H1 (cell line): ENCODE measurements around the gene UNC79. TPM values are rescaled to one million over a fixed set of nuclear protein-coding genes. Genes with fewer than 3 reads are reported as not detected.

Experiments used
- CTCF ChIA-PET: fragments of 300-600 bp; sonication (Branson Sonifier 250); formaldehyde crosslinking; loops from one replicate; lab custom pipeline; 2021; ENCODE audit not compliant: partially characterized antibody; lab: Charles Lee
- POLR2A ChIA-PET: fragments of 300-600 bp; sonication (Branson Sonifier 250); formaldehyde crosslinking; loops from one replicate; lab custom pipeline; 2021; ENCODE audit warnings: inconsistent platforms; ENCODE audit not compliant: partially characterized antibody; lab: Charles Lee
- DNase-seq, 2 experiments: peaks; one replicate each; pipeline versions ENCODE4 v3.0.0 to v3.0.0-alpha.2; 2010 to 2022; ENCODE audit warnings: low spot score in 2 of 2, low read depth in 1 of 2, mixed read lengths in 1 of 2
- FAIRE-seq: peaks from 2 replicates; lab custom pipeline; 2011; peaks lifted over from hg19 to GRCh38; lab: Jason Lieb, UNC
- H2AFZ ChIP-seq: 2 replicates; pipeline ENCODE4 v1.8.1; 2012; ENCODE audit warnings: low read length, inconsistent platforms
- H2AK5ac ChIP-seq: 2 replicates; pipeline ENCODE4 v1.6.1; 2013; ENCODE audit warnings: low read depth, low read length
- H2BK120ac ChIP-seq: replicated peaks from 2 replicates; pipeline ENCODE3; 2013; ENCODE audit warnings: low read depth, low read length, inconsistent platforms
- H2BK12ac ChIP-seq: 2 replicates; pipeline ENCODE4 v1.6.1; 2013; ENCODE audit warnings: low read depth, low read length
- H2BK15ac ChIP-seq: 2 replicates; pipeline ENCODE4 v1.6.1; 2013; ENCODE audit warnings: low read length
- H2BK20ac ChIP-seq: 2 replicates; pipeline ENCODE4 v1.6.1; 2013; ENCODE audit warnings: low read length
- H2BK5ac ChIP-seq: 2 replicates; pipeline ENCODE4 v1.6.1; 2013; ENCODE audit warnings: low read depth, low read length
- H3K14ac ChIP-seq: 2 replicates; pipeline ENCODE4 v1.6.1; 2013; ENCODE audit warnings: inconsistent platforms; ENCODE audit not compliant: insufficient read length
- H3K18ac ChIP-seq: 2 replicates; pipeline ENCODE4 v1.6.1; 2013; ENCODE audit warnings: low read length; ENCODE audit errors: extremely low read depth
- H3K23ac ChIP-seq: 2 replicates; pipeline ENCODE4 v1.6.1; 2013; ENCODE audit warnings: inconsistent platforms; ENCODE audit not compliant: insufficient read length
- H3K23me2 ChIP-seq: 2 replicates; pipeline ENCODE4 v1.6.1; 2013; ENCODE audit warnings: low read depth, low read length
- H3K27ac ChIP-seq: 2 replicates; pipeline ENCODE4 v1.6.1; 2011; ENCODE audit warnings: low read depth, low read length, inconsistent platforms
- H3K27me3 ChIP-seq, 4 experiments: replicated peaks in 1 of 4; 1 replicate in 1 of 4; 2 replicates in 3 of 4; pipeline versions ENCODE4 v1.6.1 to v1.8.1; 2011 to 2013; ENCODE audit warnings: low read length in 3 of 4, mild to moderate bottlenecking in 3 of 4, inconsistent platforms in 2 of 4, mixed read lengths in 2 of 4, moderate library complexity in 1 of 4; ENCODE audit not compliant: control insufficient read depth in 3 of 4, insufficient read depth in 3 of 4; ENCODE audit errors: extremely low read depth in 1 of 4
- H3K36me3 ChIP-seq, 4 experiments: 2 replicates each; pipeline versions ENCODE4 v1.6.1 to v1.8.1; 2011 to 2013; ENCODE audit warnings: mild to moderate bottlenecking in 4 of 4, low read length in 3 of 4, moderate library complexity in 2 of 4, control low read depth in 1 of 4, inconsistent platforms in 1 of 4; ENCODE audit not compliant: insufficient read depth in 4 of 4, control insufficient read depth in 2 of 4
- H3K4ac ChIP-seq: replicated peaks from 2 replicates; pipeline ENCODE3; 2013; ENCODE audit warnings: low read length, low read depth, mixed read lengths, inconsistent platforms; ENCODE audit not compliant: insufficient read length
- H3K4me1 ChIP-seq, 4 experiments: replicated peaks in 1 of 4; 1 replicate in 1 of 4; 2 replicates in 3 of 4; pipeline versions ENCODE4 v1.6.1 to v1.8.1; 2011 to 2013; ENCODE audit warnings: low read length in 3 of 4, inconsistent platforms in 2 of 4, mixed read lengths in 1 of 4; ENCODE audit not compliant: insufficient read depth in 4 of 4, control insufficient read depth in 3 of 4
- H3K4me2 ChIP-seq, 2 experiments: 2 replicates each; pipeline versions ENCODE4 v1.6.1 to v1.8.1; 2011 to 2013; ENCODE audit warnings: low read depth in 2 of 2, low read length in 2 of 2, control low read depth in 1 of 2, inconsistent platforms in 1 of 2, mild to moderate bottlenecking in 1 of 2; ENCODE audit not compliant: insufficient read depth in 1 of 2
- H3K4me3 ChIP-seq, 4 experiments: fragments of 200-600, 300-600 bp in 1 of 4; sonication (generic), shearing (Covaris generic), sonication (Bioruptor Twin) in 1 of 4; 2 replicates each; pipeline versions ENCODE4 v1.5.1 to v1.8.1; 2011 to 2016; ENCODE audit warnings: low read length in 4 of 4, low read depth in 3 of 4, control low read depth in 2 of 4, inconsistent platforms in 2 of 4, mild to moderate bottlenecking in 2 of 4, mixed read lengths in 1 of 4, moderate library complexity in 1 of 4; ENCODE audit not compliant: insufficient read depth in 2 of 4; ENCODE audit errors: extremely low read depth in 1 of 4
- H3K56ac ChIP-seq: replicated peaks from 2 replicates; pipeline ENCODE3; 2013; ENCODE audit warnings: low read depth, mild to moderate bottlenecking, mixed read lengths, low read length, inconsistent platforms; ENCODE audit not compliant: insufficient read length
- H3K79me1 ChIP-seq: 2 replicates; pipeline ENCODE4 v1.6.1; 2013; ENCODE audit warnings: low read depth, low read length, control low read depth
- H3K79me2 ChIP-seq, 2 experiments: 2 replicates each; pipeline versions ENCODE4 v1.6.1 to v1.8.1; 2012 to 2013; ENCODE audit warnings: low read length in 2 of 2, mild to moderate bottlenecking in 2 of 2, inconsistent platforms in 1 of 2; ENCODE audit not compliant: insufficient read depth in 2 of 2, control insufficient read depth in 1 of 2
- H3K9ac ChIP-seq, 4 experiments: replicated peaks in 1 of 4; 1 replicate in 1 of 4; 2 replicates in 3 of 4; pipeline versions ENCODE4 v1.6.1 to v1.8.1; 2011 to 2013; ENCODE audit warnings: low read depth in 3 of 4, low read length in 3 of 4, control low read depth in 2 of 4, mild to moderate bottlenecking in 2 of 4, moderate library complexity in 2 of 4, inconsistent platforms in 1 of 4; ENCODE audit errors: extremely low read depth in 1 of 4
- H3K9me3 ChIP-seq, 2 experiments: 2 replicates each; pipeline versions ENCODE4 v1.6.1 to v1.8.1; 2012 to 2013; ENCODE audit warnings: mild to moderate bottlenecking in 2 of 2, moderate library complexity in 2 of 2, control low read depth in 1 of 2, inconsistent platforms in 1 of 2, low read depth in 1 of 2, low read length in 1 of 2, mixed read lengths in 1 of 2; ENCODE audit not compliant: insufficient read depth in 2 of 2
- H4K20me1 ChIP-seq, 2 experiments: replicated peaks in 1 of 2; 2 replicates each; pipeline versions ENCODE3 to v1.8.1; 2011 to 2013; ENCODE audit warnings: inconsistent platforms in 2 of 2, low read length in 2 of 2, mild to moderate bottlenecking in 1 of 2; ENCODE audit not compliant: insufficient read depth in 2 of 2, control insufficient read depth in 1 of 2
- H4K5ac ChIP-seq: 2 replicates; pipeline ENCODE4 v1.6.1; 2013; ENCODE audit warnings: low read length, low read depth, mixed read lengths, inconsistent platforms; ENCODE audit not compliant: insufficient read length
- H4K8ac ChIP-seq: 2 replicates; pipeline ENCODE4 v1.8.0; 2013; ENCODE audit warnings: mild to moderate bottlenecking, moderate library complexity, low read length, inconsistent platforms; ENCODE audit not compliant: insufficient read depth; ENCODE audit errors: extremely low read depth
- H4K91ac ChIP-seq: replicated peaks from 2 replicates; pipeline ENCODE3; 2013; ENCODE audit warnings: low read length, mixed read lengths, inconsistent platforms; ENCODE audit not compliant: insufficient read length
- ASH2L ChIP-seq: fragments of 200-600, 300-600 bp; sonication (generic); IDR thresholded peaks from one replicate; pipeline ENCODE4 v1.7.1; 2017; ENCODE audit warnings: low read length
- ATF3 ChIP-seq: IDR thresholded peaks from 2 replicates; pipeline ENCODE4 v1.6.1; 2011; ENCODE audit warnings: low read depth, mild to moderate bottlenecking, low read length; ENCODE audit not compliant: insufficient read depth
- BCL11A ChIP-seq, 2 experiments: IDR thresholded peaks; one replicate each; pipeline ENCODE4 v1.6.1; 2011; ENCODE audit warnings: low read depth in 2 of 2, low read length in 2 of 2, mild to moderate bottlenecking in 2 of 2
- CHD1 ChIP-seq: IDR thresholded peaks from 2 replicates; pipeline ENCODE4 v1.6.1; 2012; ENCODE audit warnings: low read depth, low read length, improper control_type of control experiment
- CHD2 ChIP-seq: IDR thresholded peaks from 2 replicates; pipeline ENCODE4 v1.6.1; 2012; ENCODE audit warnings: low read length, improper control_type of control experiment
- CREB1 ChIP-seq: IDR thresholded peaks from 2 replicates; pipeline ENCODE4 v1.6.1; 2012; ENCODE audit warnings: inconsistent platforms
- EGR1 ChIP-seq: IDR thresholded peaks from 2 replicates; pipeline ENCODE4 v1.6.1; 2011; ENCODE audit warnings: low read depth, low read length, borderline replicate concordance
- EZH2 ChIP-seq: fragments of 200-600 bp; sonication (generic); IDR thresholded peaks from 2 replicates; pipeline ENCODE4 v1.7.1; 2012; ENCODE audit warnings: low read depth, mild to moderate bottlenecking, moderate library complexity, low read length, inconsistent platforms; ENCODE audit not compliant: severe bottlenecking
- GABPA ChIP-seq: IDR thresholded peaks from 2 replicates; pipeline ENCODE4 v1.6.1; 2011; ENCODE audit warnings: mild to moderate bottlenecking, low read length, moderate library complexity, borderline replicate concordance; ENCODE audit not compliant: insufficient read depth
- HDAC2 ChIP-seq, 2 experiments: fragments of 300-600 bp in 1 of 2; sonication (generic) in 1 of 2; IDR thresholded peaks; 2 replicates each; pipeline ENCODE4 v1.6.1; 2011 to 2012; ENCODE audit warnings: low read depth in 2 of 2, low read length in 2 of 2, mild to moderate bottlenecking in 2 of 2, moderate library complexity in 2 of 2, borderline replicate concordance in 1 of 2, inconsistent platforms in 1 of 2
- KDM4A ChIP-seq: IDR thresholded peaks from one replicate; pipeline ENCODE4 v1.7.1; 2012; ENCODE audit warnings: low read depth, mild to moderate bottlenecking, moderate library complexity, low read length, inconsistent platforms; ENCODE audit not compliant: severe bottlenecking
- POLR2AphosphoS5 ChIP-seq: IDR thresholded peaks from 2 replicates; pipeline ENCODE4 v1.6.1; 2011; ENCODE audit warnings: low read depth, low read length
- SIX5 ChIP-seq: IDR thresholded peaks from 2 replicates; pipeline ENCODE4 v1.6.1; 2011; ENCODE audit warnings: mild to moderate bottlenecking, low read depth, low read length
- SP1 ChIP-seq: IDR thresholded peaks from 2 replicates; pipeline ENCODE4 v1.6.1; 2011; ENCODE audit warnings: low read depth, low read length
- TAF1 ChIP-seq: IDR thresholded peaks from 2 replicates; pipeline ENCODE4 v1.6.1; 2011; ENCODE audit warnings: mild to moderate bottlenecking, low read depth, low read length
- WGBS, 2 experiments: shearing (Covaris generic) in 1 of 2; methylation state at CpG; one replicate each; pipeline versions ENCODE4 v1.1.6 to v1.1.7; 2013 to 2015; ENCODE audit warnings: low lambda C conversion rate in 2 of 2, mixed read lengths in 2 of 2, inconsistent platforms in 1 of 2, low coverage in 1 of 2, missing lambda C conversion rate in 1 of 2; ENCODE audit not compliant: insufficient replicate concordance in 2 of 2, insufficient coverage in 1 of 2, insufficient read length in 1 of 2; ENCODE audit errors: extremely low coverage in 1 of 2, missing lambda C conversion rate in 1 of 2; 5-methylcytosine and 5-hydroxymethylcytosine counted together
- polyA plus RNA-seq, 7 experiments: library from polyadenylated mRNA; depleted of rRNA in 3 of 7; stranded (reverse) in 5 of 7; unstranded in 2 of 7; fragments of >200 nt in 5 of 7; fragments of 200-250 nt in 2 of 7; gene quantifications; 1 replicate in 5 of 7; 2 replicates in 1 of 7; 4 replicates in 1 of 7; pipeline versions ENCODE4 v1.2.1 to v1.2.3, GENCODE V29; 2011 to 2013; ENCODE audit warnings: missing spikeins in 2 of 7, mixed read lengths in 2 of 7
- total RNA-seq: library from RNA; stranded (reverse); fragmentation: NEBNext Ultra II Directional; extraction: Animal tissue kit (Norgen Biotek cat#: 25700); gene quantifications from 2 replicates; pipeline ENCODE4 v1.2.1, GENCODE V29; 2021

UNC79 gene
- total and polyA plus RNA-seq, 2 of the 8 experiments (the other 6 are each of a cell fraction or from before 2014, with no cell fraction given), result 1.8 to 2.3 TPM

GRCh38 chr14:93749076-93749420, 318.3 kb downstream of the UNC79 start:
- no peak overlapping the region for H2BK12ac ChIP-seq
- H3K23ac ChIP-seq, result no peak overlapping the region
- H2BK15ac ChIP-seq, result 0 out of 2 replicates have a peak overlapping the region, but pooled peaks have one; percentile 21
- no peak overlapping the region for H2BK20ac ChIP-seq
- H2AK5ac ChIP-seq, result no peak overlapping the region
- no peak overlapping the region for H4K91ac ChIP-seq
- H4K20me1 ChIP-seq, result peaks cover 0 to 3% of the 10 kb centered on the region in 2 experiments
- no peak overlapping the region for H3K4me3 ChIP-seq
- H3K9me3 ChIP-seq, result no peaks in the 10 kb centered on the region
- H3K4ac ChIP-seq, result no peak overlapping the region
- H4K8ac ChIP-seq, result no peak overlapping the region
- no peaks in the 10 kb centered on the region for H3K79me1 ChIP-seq
- CTCF ChIA-PET, result interaction anchor here (0.6 to 1.1 kb wide), 2 partner anchors 32 to 36 kb away, joined by 3 read pairs; no protein-coding TSS in a partner anchor
- POLR2A ChIA-PET, result no interaction called here
- no peak overlapping the region for H2BK5ac ChIP-seq
- H3K4me1 ChIP-seq, result peaks cover 0 to 18% (median 6%) of the 10 kb centered on the region in 4 experiments; a peak in 4 of 7 replicates
- no peak for DNase-seq
- H4K5ac ChIP-seq, result no peak overlapping the region
- H3K56ac ChIP-seq, result no peak overlapping the region
- H3K14ac ChIP-seq, result no peak overlapping the region
- no peak for FAIRE-seq
- H3K9ac ChIP-seq, result no peak overlapping the region
- no peaks in the 10 kb centered on the region for H3K36me3 ChIP-seq
- no peaks in the 10 kb centered on the region for H3K27me3 ChIP-seq
- H3K27ac ChIP-seq, result no peak overlapping the region
- peaks cover 7% of the 10 kb centered on the region; the same call in 1 of the 2 replicates for H3K23me2 ChIP-seq
- H3K4me2 ChIP-seq, result no peak overlapping the region
- no peaks in the 10 kb centered on the region for H3K79me2 ChIP-seq
- no peak overlapping the region for H2BK120ac ChIP-seq
- WGBS, 2 experiments, result 94% methylated on average over 8 of the region's 8 CpGs; no CpG with 5 or more reads in 1 of the 2 experiments
- no peak overlapping the region for H2AFZ ChIP-seq
- no peak overlapping the region for H3K18ac ChIP-seq
- TF ChIP-seq CHD2 (no peak), HDAC2 (IDR thresholded peaks at IDR 0.05; ENCODE audit: borderline replicate concordance in 1 of 2, low read depth in 2 of 2, low read length in 2 of 2) (no peak), GABPA (no peak), TAF1 (no peak), SP1 (no peak), KDM4A (no peak), POLR2AphosphoS5 (no peak), EZH2 (no peak), ASH2L (no peak), CREB1 (no peak), EGR1 (no peak), BCL11A (IDR thresholded peaks at IDR 0.05; ENCODE audit: low read depth in 2 of 2, low read length in 2 of 2) (no peak), SIX5 (no peak), CHD1 (no peak), ATF3 (no peak)
